VCaP (cell line): Measurements from ENCODE around the gene UAP1.

ENCODE experiments used
- H3K27ac ChIP-seq: fragments of 450-650 bp; 2 replicates; pipeline ENCODE4 v1.5.1; 2017
- TF ChIP-seq, protein P1 (sequence below): fragments of 450-650 bp; conservative IDR thresholded peaks from 2 replicates; pipeline ENCODE4 v1.5.1; 2017; ENCODE audit warnings: mild to moderate bottlenecking, moderate library complexity

Gene UAP1

DNA sequence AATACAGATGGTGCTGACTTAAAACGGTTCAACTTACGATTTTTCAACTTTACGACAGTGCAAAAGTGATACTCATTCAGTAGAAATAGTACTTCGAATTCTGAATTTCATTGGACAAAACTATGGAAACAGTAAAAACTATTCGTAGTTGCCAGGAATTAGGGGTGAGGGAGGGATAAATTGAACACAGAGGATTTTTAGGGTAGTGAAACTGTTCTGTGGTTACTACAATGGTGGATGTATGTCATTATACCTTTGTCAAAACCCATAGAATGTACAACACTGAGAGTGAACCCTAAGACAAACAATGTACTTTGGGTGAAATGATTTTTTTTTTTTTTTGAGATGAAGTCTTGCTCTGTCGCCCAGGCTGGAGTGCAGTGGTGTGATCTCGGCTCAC is 78.2 kb downstream of the UAP1 start:
- no peak overlapping the region for H3K27ac ChIP-seq
- TF ChIP-seq, protein P1, sequence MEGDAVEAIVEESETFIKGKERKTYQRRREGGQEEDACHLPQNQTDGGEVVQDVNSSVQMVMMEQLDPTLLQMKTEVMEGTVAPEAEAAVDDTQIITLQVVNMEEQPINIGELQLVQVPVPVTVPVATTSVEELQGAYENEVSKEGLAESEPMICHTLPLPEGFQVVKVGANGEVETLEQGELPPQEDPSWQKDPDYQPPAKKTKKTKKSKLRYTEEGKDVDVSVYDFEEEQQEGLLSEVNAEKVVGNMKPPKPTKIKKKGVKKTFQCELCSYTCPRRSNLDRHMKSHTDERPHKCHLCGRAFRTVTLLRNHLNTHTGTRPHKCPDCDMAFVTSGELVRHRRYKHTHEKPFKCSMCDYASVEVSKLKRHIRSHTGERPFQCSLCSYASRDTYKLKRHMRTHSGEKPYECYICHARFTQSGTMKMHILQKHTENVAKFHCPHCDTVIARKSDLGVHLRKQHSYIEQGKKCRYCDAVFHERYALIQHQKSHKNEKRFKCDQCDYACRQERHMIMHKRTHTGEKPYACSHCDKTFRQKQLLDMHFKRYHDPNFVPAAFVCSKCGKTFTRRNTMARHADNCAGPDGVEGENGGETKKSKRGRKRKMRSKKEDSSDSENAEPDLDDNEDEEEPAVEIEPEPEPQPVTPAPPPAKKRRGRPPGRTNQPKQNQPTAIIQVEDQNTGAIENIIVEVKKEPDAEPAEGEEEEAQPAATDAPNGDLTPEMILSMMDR = no peak

DNA sequence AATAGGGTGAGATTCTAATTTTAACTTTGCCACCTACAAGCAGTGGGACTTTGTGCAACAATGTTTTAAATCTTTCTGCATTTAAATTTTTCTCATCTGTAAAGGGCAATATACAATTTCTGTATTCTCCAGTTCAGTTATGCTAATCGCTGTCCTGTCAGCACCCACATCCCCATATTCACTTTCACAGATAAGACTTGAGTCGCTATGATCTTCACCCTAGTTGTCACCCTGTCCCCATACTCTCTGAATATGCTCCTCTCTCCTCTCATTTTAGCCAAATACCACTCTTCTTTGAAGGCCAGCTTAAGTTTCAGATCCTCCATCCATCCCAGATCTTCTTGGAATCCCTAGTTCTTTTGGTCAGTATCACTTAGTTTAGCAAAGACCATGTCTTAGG is 79.6 kb downstream of the UAP1 start:
- H3K27ac ChIP-seq = no peak overlapping the region
- TF ChIP-seq, protein P1 = no peak

DNA sequence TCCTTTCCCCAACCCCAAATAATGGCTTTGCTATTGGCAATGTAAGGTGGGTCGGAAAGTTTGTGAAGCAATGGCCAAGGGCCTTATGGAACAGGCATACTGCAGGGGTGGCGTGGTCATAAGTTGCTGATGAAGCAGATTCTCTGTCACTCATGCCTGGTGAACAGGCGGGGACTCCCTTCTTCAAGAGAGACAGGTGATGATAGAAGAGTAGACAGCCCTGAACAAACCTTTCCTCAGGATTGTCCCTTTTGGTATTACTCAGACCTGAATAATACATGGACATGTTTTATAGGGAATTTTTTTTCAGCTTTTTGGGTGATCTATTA is 83.4 kb downstream of the UAP1 start:
- TF ChIP-seq, protein P1 = no peak
- H3K27ac ChIP-seq = no peak overlapping the region

GRCh38 chr1:162645666-162646065 is 84.1 kb downstream of the UAP1 start:
- TF ChIP-seq, protein P1 = no peak
- H3K27ac ChIP-seq = no peak overlapping the region

GRCh38 chr1:162649583-162649982 is 88.1 kb downstream of the UAP1 start:
- H3K27ac ChIP-seq = no peak overlapping the region
- TF ChIP-seq, protein P1 = no peak
